Central memory CD8-positive, alpha-beta T cell (primary cell): ENCODE results near the gene RAB7A.
"Not testable (repeated sequence)": the region's sequence is repeated elsewhere in the genome, so short reads cannot be mapped to it uniquely, and the experiment has no call there.

ENCODE experiments used
- ATAC-seq: fragments of 150-1000 bp; cut with Tn5 transposase; replicated peaks from 2 replicates; pipeline ENCODE4 v1.10.0; 2022; ENCODE audit warnings: mild to moderate bottlenecking, moderate FRiP score, moderate number of reproducible peaks; ENCODE audit not compliant: poor library complexity, severe bottlenecking; ENCODE audit errors: extremely low read depth
- DNase-seq, 2 donors: peaks; one replicate each; pipeline ENCODE4 v3.0.0; 2021; ENCODE audit warnings: low spot score in 2 of 2
- H3K27ac Mint-ChIP-seq: one replicate; pipeline ENCODE4 v1.8.0; 2022; ENCODE audit warnings: low read depth, mild to moderate bottlenecking, moderate library complexity, mixed read lengths
- H3K27me3 Mint-ChIP-seq: one replicate; pipeline ENCODE4 v1.8.0; 2022; ENCODE audit warnings: mixed read lengths
- H3K36me3 Mint-ChIP-seq: one replicate; pipeline ENCODE4 v1.8.0; 2022; ENCODE audit warnings: mild to moderate bottlenecking, moderate library complexity, mixed read lengths; ENCODE audit not compliant: insufficient read depth
- H3K4me1 Mint-ChIP-seq: one replicate; pipeline ENCODE4 v1.8.0; 2022; ENCODE audit warnings: mixed read lengths
- H3K4me3 Mint-ChIP-seq: one replicate; pipeline ENCODE4 v1.8.0; 2022; ENCODE audit warnings: mild to moderate bottlenecking, moderate library complexity, mixed read lengths
- H3K9me3 Mint-ChIP-seq: one replicate; pipeline ENCODE4 v1.8.0; 2022; ENCODE audit warnings: mixed read lengths

The RAB7A gene

GRCh38 chr3:128770387-128770786 is 44.4 kb downstream of the RAB7A start:
- Mint-ChIP-seq H3K4me3 (no peak overlapping the region), H3K27me3 (no peaks in the 10 kb centered on the region), H3K4me1 (peaks cover 70% of the 10 kb centered on the region), H3K27ac (peak overlapping the region; percentile 83), H3K36me3 (peaks cover 3% of the 10 kb centered on the region), H3K9me3 (no peaks in the 10 kb centered on the region)
- no peak for ATAC-seq
- DNase-seq = no peak

- not testable (repeated sequence) for ATAC-seq, H3K27ac Mint-ChIP-seq, H3K4me3 Mint-ChIP-seq, H3K27me3 Mint-ChIP-seq, H3K9me3 Mint-ChIP-seq, DNase-seq, H3K36me3 Mint-ChIP-seq
- H3K4me1 Mint-ChIP-seq = peaks cover 68% of the 10 kb centered on the region
These were observed 47.2 kb downstream of the RAB7A start for GRCh38 chr3:128773189-128773588.

- H3K4me1 Mint-ChIP-seq = peaks cover 68% of the 10 kb centered on the region
- not testable (repeated sequence) for H3K27ac Mint-ChIP-seq, ATAC-seq, H3K4me3 Mint-ChIP-seq, DNase-seq, H3K36me3 Mint-ChIP-seq, H3K9me3 Mint-ChIP-seq, H3K27me3 Mint-ChIP-seq
These were observed 47.6 kb downstream of the RAB7A start for GRCh38 chr3:128773592-128773991.

GRCh38 chr3:128775241-128775640 is 49.3 kb downstream of the RAB7A start:
- no peak for ATAC-seq
- DNase-seq = no peak
- peaks cover 4% of the 10 kb centered on the region for H3K36me3 Mint-ChIP-seq
- no peak overlapping the region for H3K27ac Mint-ChIP-seq
- H3K27me3 Mint-ChIP-seq = no peaks in the 10 kb centered on the region
- no peaks in the 10 kb centered on the region for H3K9me3 Mint-ChIP-seq
- peaks cover 68% of the 10 kb centered on the region for H3K4me1 Mint-ChIP-seq
- H3K4me3 Mint-ChIP-seq = no peak overlapping the region

GRCh38 chr3:128775906-128776542 is 50.0 kb downstream of the RAB7A start:
- Mint-ChIP-seq H3K4me3 (no peak overlapping the region), H3K9me3 (no peaks in the 10 kb centered on the region), H3K27ac (peak overlapping the region; percentile 56), H3K36me3 (peaks cover 4% of the 10 kb centered on the region), H3K27me3 (no peaks in the 10 kb centered on the region), H3K4me1 (peaks cover 73% of the 10 kb centered on the region)
- ATAC-seq (no peak), DNase-seq (no peak)

- no peak overlapping the region for H3K27ac Mint-ChIP-seq
- H3K4me3 Mint-ChIP-seq = no peak overlapping the region
These were observed 54.3 kb downstream of the RAB7A start for GRCh38 chr3:128780101-128780837.

GRCh38 chr3:128781164-128781563 is 55.2 kb downstream of the RAB7A start:
- ATAC-seq (no peak), DNase-seq (no peak)
- Mint-ChIP-seq H3K4me3 (no peak overlapping the region), H3K9me3 (no peaks in the 10 kb centered on the region), H3K27ac (no peak overlapping the region), H3K36me3 (peaks cover 4% of the 10 kb centered on the region), H3K27me3 (no peaks in the 10 kb centered on the region), H3K4me1 (peaks cover 80% of the 10 kb centered on the region)

More at GRCh38 chr3:128780101-128780837, 54.3 kb downstream of the RAB7A start:
- Mint-ChIP-seq H3K27me3 (no peaks in the 10 kb centered on the region), H3K9me3 (no peaks in the 10 kb centered on the region), H3K36me3 (peaks cover 4% of the 10 kb centered on the region), H3K4me1 (peaks cover 83% of the 10 kb centered on the region)
- no peak for ATAC-seq
- DNase-seq = no peak

GRCh38 chr3:128782282-128783146 is 56.5 kb downstream of the RAB7A start:
- peaks cover 2% of the 10 kb centered on the region for H3K36me3 Mint-ChIP-seq
- H3K27me3 Mint-ChIP-seq = no peaks in the 10 kb centered on the region
- H3K27ac Mint-ChIP-seq = peak overlapping the region; percentile 63
- peaks cover 84% of the 10 kb centered on the region for H3K4me1 Mint-ChIP-seq
- H3K9me3 Mint-ChIP-seq = no peaks in the 10 kb centered on the region
- DNase-seq = no peak
- no peak for ATAC-seq
- no peak overlapping the region for H3K4me3 Mint-ChIP-seq

- Mint-ChIP-seq H3K27ac (peak overlapping the region; percentile 63), H3K27me3 (no peaks in the 10 kb centered on the region)
These were observed 57.8 kb downstream of the RAB7A start for GRCh38 chr3:128783774-128784173.

GRCh38 chr3:128784232-128784631 is 58.2 kb downstream of the RAB7A start:
- no peak overlapping the region for H3K4me3 Mint-ChIP-seq
- peak; percentile 33 for ATAC-seq
- DNase-seq = no peak
- peak overlapping the region; percentile 63 for H3K27ac Mint-ChIP-seq
- no peaks in the 10 kb centered on the region for H3K36me3 Mint-ChIP-seq
- H3K9me3 Mint-ChIP-seq = no peaks in the 10 kb centered on the region
- H3K27me3 Mint-ChIP-seq = no peaks in the 10 kb centered on the region
- H3K4me1 Mint-ChIP-seq = peaks cover 84% of the 10 kb centered on the region

More at GRCh38 chr3:128783774-128784173, 57.8 kb downstream of the RAB7A start:
- Mint-ChIP-seq H3K4me3 (no peak overlapping the region), H3K9me3 (no peaks in the 10 kb centered on the region), H3K36me3 (peaks cover 2% of the 10 kb centered on the region), H3K4me1 (peaks cover 84% of the 10 kb centered on the region)
- DNase-seq (no peak), ATAC-seq (no peak)

GRCh38 chr3:128784843-128785242 is 58.9 kb downstream of the RAB7A start:
- Mint-ChIP-seq H3K27me3 (no peaks in the 10 kb centered on the region), H3K4me1 (peaks cover 81% of the 10 kb centered on the region), H3K4me3 (no peak overlapping the region), H3K9me3 (no peaks in the 10 kb centered on the region), H3K36me3 (no peaks in the 10 kb centered on the region), H3K27ac (peak overlapping the region; percentile 63)
- ATAC-seq (no peak), DNase-seq (no peak)

GRCh38 chr3:128786434-128787020 is 60.5 kb downstream of the RAB7A start:
- Mint-ChIP-seq H3K36me3 (no peaks in the 10 kb centered on the region), H3K27me3 (no peaks in the 10 kb centered on the region), H3K27ac (peak overlapping the region; percentile 12), H3K4me3 (no peak overlapping the region), H3K4me1 (peaks cover 73% of the 10 kb centered on the region), H3K9me3 (no peaks in the 10 kb centered on the region)
- DNase-seq (no peak), ATAC-seq (no peak)
